CD4-positive, alpha-beta memory T cell (primary cell): ENCODE results near the gene MEX3C. TPM values are rescaled to one million over a fixed set of nuclear protein-coding genes. Genes with fewer than 3 reads are reported as not detected.
A peak's percentile ranks its signal among the peaks of the same experiment; 100 is the strongest.

Source experiments
- CTCF ChIA-PET: fragments of 350-600 bp; sonication (Branson Sonifier 250); formaldehyde crosslinking; loops from one replicate; lab custom pipeline; 2021; ENCODE audit warnings: inconsistent platforms; ENCODE audit not compliant: partially characterized antibody; lab: Charles Lee
- POLR2A ChIA-PET: fragments of 350-600 bp; sonication (Branson Sonifier 250); formaldehyde crosslinking; loops from one replicate; lab custom pipeline; 2021; ENCODE audit not compliant: partially characterized antibody; lab: Charles Lee
- DNase-seq, 5 donors: peaks; one replicate each; pipeline versions ENCODE4 v3.0.0 to v3.0.0-alpha.2; 2020 to 2022; ENCODE audit warnings: mixed read lengths in 1 of 5
- H3K27ac ChIP-seq: one replicate; pipeline ENCODE4 v1.7.0; 2013; ENCODE audit warnings: low read depth, low read length
- H3K27me3 ChIP-seq: 2 replicates; pipeline ENCODE4 v1.7.0; 2013; ENCODE audit warnings: mild to moderate bottlenecking, low read length, moderate library complexity; ENCODE audit not compliant: insufficient read depth
- H3K36me3 ChIP-seq: 2 replicates; pipeline ENCODE4 v1.7.0; 2013; ENCODE audit warnings: mild to moderate bottlenecking, low read length, moderate library complexity; ENCODE audit not compliant: insufficient read depth
- H3K4me1 ChIP-seq: 2 replicates; pipeline ENCODE4 v1.7.0; 2013; ENCODE audit warnings: mild to moderate bottlenecking, low read length, moderate library complexity; ENCODE audit not compliant: insufficient read depth
- H3K4me3 ChIP-seq, 2 donors: one replicate each; pipeline ENCODE4 v1.7.0; 2013; ENCODE audit warnings: low read length in 2 of 2, mild to moderate bottlenecking in 1 of 2
- H3K9me3 ChIP-seq, 2 donors: one replicate each; pipeline ENCODE4 v1.7.0; 2013; ENCODE audit warnings: low read length in 2 of 2, control low read depth in 1 of 2; ENCODE audit not compliant: control insufficient read depth in 1 of 2
- H3K27ac Mint-ChIP-seq, 7 donors: one replicate each; pipeline ENCODE4 v1.8.0; 2020 to 2021; ENCODE audit warnings: mixed read lengths in 7 of 7, mild to moderate bottlenecking in 6 of 7, inconsistent platforms in 3 of 7, moderate library complexity in 3 of 7
- H3K27me3 Mint-ChIP-seq, 2 donors: one replicate each; pipeline ENCODE4 v1.8.0; 2020 to 2021; ENCODE audit warnings: mixed read lengths in 2 of 2
- H3K36me3 Mint-ChIP-seq, 2 donors: one replicate each; pipeline ENCODE4 v1.8.0; 2020 to 2021; ENCODE audit warnings: mixed read lengths in 2 of 2, inconsistent platforms in 1 of 2, mild to moderate bottlenecking in 1 of 2
- H3K4me1 Mint-ChIP-seq, 4 donors: one replicate each; pipeline ENCODE4 v1.8.0; 2020 to 2021; ENCODE audit warnings: mixed read lengths in 4 of 4, mild to moderate bottlenecking in 1 of 4
- H3K4me3 Mint-ChIP-seq, 8 donors: one replicate each; pipeline ENCODE4 v1.8.0; 2020 to 2021; ENCODE audit warnings: mixed read lengths in 8 of 8, mild to moderate bottlenecking in 7 of 8, moderate library complexity in 6 of 8, inconsistent platforms in 3 of 8
- H3K9me3 Mint-ChIP-seq, 8 donors: one replicate each; pipeline ENCODE4 v1.8.0; 2020 to 2021; ENCODE audit warnings: mixed read lengths in 8 of 8, mild to moderate bottlenecking in 5 of 8, inconsistent platforms in 3 of 8, moderate library complexity in 1 of 8
- intact Hi-C: fragments of 100-400 bp; cut with micrococcal nuclease; formaldehyde crosslinking; loops from one replicate; pipeline ENCODE4 v1.15.1; 2023
- polyA plus RNA-seq, 2 donors: library from polyadenylated mRNA; unstranded; fragments of 300-500 nt; fragmentation: Illumina TruSeq; gene quantifications; one replicate each; pipeline ENCODE4 v1.2.3, GENCODE V29; 2021
- total RNA-seq, 2 experiments: library from RNA; stranded (reverse); gene quantifications; one replicate each; pipeline ENCODE4 v1.2.3, GENCODE V29; 2021

Gene MEX3C
- total and polyA plus RNA-seq, 4 experiments from 2014 or later = 3.5 to 64.8 (median 35.7) TPM

GRCh38 chr18:51162617-51163016 is 34.9 kb downstream of the MEX3C start:
- Mint-ChIP-seq H3K27ac (no peak overlapping the region), H3K36me3 (no peaks in the 10 kb centered on the region), H3K27me3 (no peaks in the 10 kb centered on the region), H3K4me3 (no peak overlapping the region), H3K9me3 (no peaks in the 10 kb centered on the region), H3K4me1 (no peaks in the 10 kb centered on the region)
- Histone ChIP-seq H3K4me3 (no peak overlapping the region), H3K4me1 (no peaks in the 10 kb centered on the region), H3K36me3 (no peaks in the 10 kb centered on the region), H3K9me3 (no peaks in the 10 kb centered on the region), H3K27ac (no peak overlapping the region), H3K27me3 (no peaks in the 10 kb centered on the region)
- CTCF ChIA-PET = interaction anchor here (1.2 to 1.6 kb wide), 3 partner anchors 18 to 52 kb away, joined by 3 read pairs; no protein-coding TSS in a partner anchor
- intact Hi-C loops = no loop called here
- POLR2A ChIA-PET = no interaction called here
- no peak for DNase-seq

- no peak for DNase-seq
- H3K36me3 Mint-ChIP-seq = no peaks in the 10 kb centered on the region
- no peaks in the 10 kb centered on the region for H3K4me1 ChIP-seq
- intact Hi-C loops = no loop called here
- no peak overlapping the region for H3K27ac ChIP-seq
- CTCF ChIA-PET = no interaction called here
- H3K9me3 ChIP-seq = no peaks in the 10 kb centered on the region
- no peak overlapping the region for H3K4me3 ChIP-seq
- no peaks in the 10 kb centered on the region for H3K36me3 ChIP-seq
- POLR2A ChIA-PET = interaction anchor here (0.6 kb wide), 1 partner anchor 8 kb away, joined by 3 read pairs; no protein-coding TSS in a partner anchor
- H3K9me3 Mint-ChIP-seq = no peaks in the 10 kb centered on the region
- H3K27ac Mint-ChIP-seq = no peak overlapping the region
- peaks cover 0 to 5% (median 0%) of the 10 kb centered on the region in 4 donors for H3K4me1 Mint-ChIP-seq
- no peaks in the 10 kb centered on the region for H3K27me3 Mint-ChIP-seq
- no peak overlapping the region for H3K4me3 Mint-ChIP-seq
- H3K27me3 ChIP-seq = no peaks in the 10 kb centered on the region
Measured at GRCh38 chr18:51160646-51161045, 36.8 kb downstream of the MEX3C start.

- ChIA-PET POLR2A (no interaction called here), CTCF (no interaction called here)
- no peak overlapping the region for H3K4me3 Mint-ChIP-seq
Measured at GRCh38 chr18:51157215-51157614, 40.3 kb downstream of the MEX3C start.

GRCh38 chr18:51154431-51155063 is 42.9 kb downstream of the MEX3C start:
- H3K4me3 ChIP-seq = peak overlapping the region; percentile 47 to 53
- intact Hi-C loops = loop anchor here (5.0 kb wide), 1 partner anchor 332 kb away; the partner anchor contains the start of gene MRO
- ChIA-PET CTCF (interaction anchor here (1.3 to 4.3 kb wide), 3 partner anchors 14 to 50 kb away, joined by 3 to 30 read pairs (median 11); partner anchors contain the start of gene MEX3C), POLR2A (interaction anchor here (0.9 to 5.9 kb wide), 11 partner anchors 10 to 276 kb away, joined by 3 to 106 read pairs (median 5); partner anchors contain the start of genes ELAC1, ME2 and MEX3C)
- peaks cover 20 to 41% (median 29%) of the 10 kb centered on the region in 4 donors for H3K4me1 Mint-ChIP-seq
- peak overlapping the region; percentile 81 to 90 (median 85) for H3K4me3 Mint-ChIP-seq
- no peaks in the 10 kb centered on the region for H3K36me3 Mint-ChIP-seq
- H3K9me3 Mint-ChIP-seq = peaks cover 0 to 4% (median 0%) of the 10 kb centered on the region in 8 donors
- peak overlapping the region; percentile 78 to 92 (median 87) for H3K27ac Mint-ChIP-seq
- no peaks in the 10 kb centered on the region for H3K27me3 ChIP-seq
- no peaks in the 10 kb centered on the region for H3K9me3 ChIP-seq
- H3K27me3 Mint-ChIP-seq = no peaks in the 10 kb centered on the region
- no peak for DNase-seq
- H3K27ac ChIP-seq = peak overlapping the region; percentile 50
- H3K36me3 ChIP-seq = no peaks in the 10 kb centered on the region
- H3K4me1 ChIP-seq = peaks cover 36% of the 10 kb centered on the region

More at GRCh38 chr18:51157215-51157614, 40.3 kb downstream of the MEX3C start:
- Mint-ChIP-seq H3K27me3 (no peaks in the 10 kb centered on the region), H3K4me1 (peaks cover 12 to 28% (median 18%) of the 10 kb centered on the region in 4 donors), H3K27ac (peak overlapping the region in 1 of 7 donors; percentile 57), H3K36me3 (no peaks in the 10 kb centered on the region), H3K9me3 (no peaks in the 10 kb centered on the region)
- Histone ChIP-seq H3K36me3 (no peaks in the 10 kb centered on the region), H3K4me1 (peaks cover 25% of the 10 kb centered on the region), H3K9me3 (no peaks in the 10 kb centered on the region), H3K27ac (no peak overlapping the region), H3K4me3 (no peak overlapping the region), H3K27me3 (no peaks in the 10 kb centered on the region)
- no peak for DNase-seq
- intact Hi-C loops = no loop called here

GRCh38 chr18:51153659-51154371 is 43.7 kb downstream of the MEX3C start:
- CTCF ChIA-PET = interaction anchor here (1.3 to 4.3 kb wide), 4 partner anchors 8 to 51 kb away, joined by 3 to 30 read pairs (median 8); partner anchors contain the start of gene MEX3C
- no peaks in the 10 kb centered on the region for H3K27me3 ChIP-seq
- no peaks in the 10 kb centered on the region for H3K36me3 ChIP-seq
- POLR2A ChIA-PET = interaction anchor here (0.9 to 5.9 kb wide), 12 partner anchors 10 to 275 kb away, joined by 3 to 106 read pairs (median 5); partner anchors contain the start of genes ELAC1, ME2, MEX3C and SMAD4
- H3K36me3 Mint-ChIP-seq = no peaks in the 10 kb centered on the region
- intact Hi-C loops = loop anchor here (2.0 to 5.0 kb wide), 3 partner anchors 123 to 332 kb away; partner anchors contain the start of genes ME2, MRO and SMAD4
- peak overlapping the region; percentile 50 for H3K27ac ChIP-seq
- H3K4me3 ChIP-seq = peak overlapping the region; percentile 47 to 53
- no peaks in the 10 kb centered on the region for H3K9me3 ChIP-seq
- peak overlapping the region; percentile 81 to 90 (median 85) for H3K4me3 Mint-ChIP-seq
- H3K27me3 Mint-ChIP-seq = no peaks in the 10 kb centered on the region
- peak overlapping the region; percentile 78 to 92 (median 87) for H3K27ac Mint-ChIP-seq
- DNase-seq = peak; percentile 26 to 69 (median 46)
- peaks cover 36% of the 10 kb centered on the region for H3K4me1 ChIP-seq
- H3K4me1 Mint-ChIP-seq = peaks cover 20 to 41% (median 29%) of the 10 kb centered on the region in 4 donors
- peaks cover 0 to 4% (median 0%) of the 10 kb centered on the region in 8 donors for H3K9me3 Mint-ChIP-seq

- Mint-ChIP-seq H3K27me3 (no peaks in the 10 kb centered on the region), H3K27ac (peak overlapping the region; percentile 86 to 94 (median 90)), H3K9me3 (peaks cover 0 to 4% (median 0%) of the 10 kb centered on the region in 8 donors), H3K36me3 (no peaks in the 10 kb centered on the region), H3K4me1 (peaks cover 20 to 41% (median 29%) of the 10 kb centered on the region in 4 donors), H3K4me3 (peak overlapping the region; percentile 72 to 89 (median 84))
- peak; percentile 51 to 82 (median 67) for DNase-seq
- CTCF ChIA-PET = interaction anchor here (0.6 to 4.3 kb wide), 9 partner anchors 10 to 569 kb away, joined by 3 to 30 read pairs (median 4); partner anchors contain the start of gene MEX3C
- intact Hi-C loops = loop anchor here (1.0 to 5.0 kb wide), 5 partner anchors 42 to 330 kb away; partner anchors contain the start of genes ME2, MEX3C, MRO and SMAD4
- POLR2A ChIA-PET = interaction anchor here (0.7 to 5.9 kb wide), 7 partner anchors 9 to 1656 kb away, joined by 3 to 106 read pairs (median 3); partner anchors contain the start of genes ME2 and MEX3C
- Histone ChIP-seq H3K9me3 (no peaks in the 10 kb centered on the region), H3K4me3 (peak overlapping the region; percentile 48 to 54), H3K27me3 (no peaks in the 10 kb centered on the region), H3K36me3 (no peaks in the 10 kb centered on the region), H3K4me1 (peaks cover 36% of the 10 kb centered on the region), H3K27ac (peak overlapping the region; percentile 38)
Measured at GRCh38 chr18:51151568-51152511, 45.6 kb downstream of the MEX3C start.
